CD14-positive monocyte (primary cell): ENCODE results near the gene ATXN1. TPM values are rescaled to one million over a fixed set of nuclear protein-coding genes. Genes with fewer than 3 reads are reported as not detected.
A peak's percentile ranks its signal among the peaks of the same experiment; 100 is the strongest.

Source experiments
- DNase-seq, 3 donors: peaks; one replicate each; pipeline ENCODE4 v3.0.0-alpha.2; 2011 to 2022
- H2AFZ ChIP-seq: 2 replicates; pipeline ENCODE4 v1.6.0; 2012; ENCODE audit warnings: mild to moderate bottlenecking, low read depth, low read length, inconsistent platforms; ENCODE audit not compliant: insufficient read depth, poor library complexity, severe bottlenecking
- H3K27ac ChIP-seq, 2 donors: 1 replicate in 1 of 2; 2 replicates in 1 of 2; pipeline ENCODE4 v1.5.1; 2012 to 2013; ENCODE audit warnings: low read length in 2 of 2, control low read depth in 1 of 2, inconsistent platforms in 1 of 2, low read depth in 1 of 2, mild to moderate bottlenecking in 1 of 2
- H3K27me3 ChIP-seq, 2 donors: one replicate each; pipeline versions ENCODE4 v1.6.0 to v1.6.1; 2011 to 2013; ENCODE audit warnings: low read length in 2 of 2; ENCODE audit not compliant: control insufficient read depth in 2 of 2, insufficient read depth in 2 of 2
- H3K36me3 ChIP-seq, 2 donors: replicated peaks in 1 of 2; 1 replicate in 1 of 2; 2 replicates in 1 of 2; pipeline versions ENCODE4 v1.5.1 to v1.6.1; 2012 to 2013; ENCODE audit warnings: low read length in 2 of 2, control low read depth in 1 of 2, inconsistent platforms in 1 of 2, mild to moderate bottlenecking in 1 of 2; ENCODE audit not compliant: insufficient read depth in 2 of 2, control insufficient read depth in 1 of 2
- H3K4me1 ChIP-seq, 2 donors: 1 replicate in 1 of 2; 2 replicates in 1 of 2; pipeline versions ENCODE4 v1.5.1 to v1.6.1; 2012 to 2013; ENCODE audit warnings: low read length in 2 of 2, control low read depth in 1 of 2, inconsistent platforms in 1 of 2, mild to moderate bottlenecking in 1 of 2, moderate library complexity in 1 of 2; ENCODE audit not compliant: insufficient read depth in 2 of 2, control insufficient read depth in 1 of 2
- H3K4me2 ChIP-seq: replicated peaks from 2 replicates; pipeline ENCODE3; 2012; ENCODE audit warnings: low read length, moderate library complexity, mild to moderate bottlenecking; ENCODE audit not compliant: poor library complexity, severe bottlenecking; ENCODE audit errors: extremely low read depth
- H3K4me3 ChIP-seq, 3 experiments: fragments of 200-600 bp in 1 of 3; sonication (generic) in 1 of 3; replicated peaks in 1 of 3; 1 replicate in 2 of 3; 2 replicates in 1 of 3; pipeline ENCODE4 v1.5.1; 2011 to 2013; ENCODE audit warnings: low read length in 3 of 3, mild to moderate bottlenecking in 3 of 3, control low read depth in 2 of 3, low read depth in 2 of 3, inconsistent platforms in 1 of 3, moderate library complexity in 1 of 3
- H3K79me2 ChIP-seq: 2 replicates; pipeline ENCODE4 v1.6.0; 2012; ENCODE audit warnings: mild to moderate bottlenecking, control low read depth, inconsistent platforms, low read length, moderate library complexity; ENCODE audit not compliant: insufficient read depth
- H3K9ac ChIP-seq: 2 replicates; pipeline ENCODE4 v1.6.0; 2017; ENCODE audit warnings: low read length, mild to moderate bottlenecking; ENCODE audit not compliant: insufficient read depth, poor library complexity, severe bottlenecking
- H3K9me3 ChIP-seq, 2 donors: replicated peaks in 1 of 2; 1 replicate in 1 of 2; 2 replicates in 1 of 2; pipeline versions ENCODE4 v1.5.1 to v1.6.1; 2012 to 2013; ENCODE audit warnings: low read length in 2 of 2, control low read depth in 1 of 2; ENCODE audit not compliant: control insufficient read depth in 1 of 2, insufficient read depth in 1 of 2
- H4K20me1 ChIP-seq: 2 replicates; pipeline ENCODE4 v1.6.0; 2012; ENCODE audit warnings: mild to moderate bottlenecking, low read length, control low read depth, moderate library complexity; ENCODE audit not compliant: insufficient read depth
- H3K27ac Mint-ChIP-seq, 7 donors: one replicate each; pipeline ENCODE4 v1.8.0; 2020; ENCODE audit warnings: mild to moderate bottlenecking in 7 of 7, mixed read lengths in 7 of 7, moderate library complexity in 6 of 7, inconsistent platforms in 2 of 7
- H3K27me3 Mint-ChIP-seq, 3 donors: one replicate each; pipeline ENCODE4 v1.8.0; 2021 to 2022; ENCODE audit warnings: low read depth in 3 of 3, mild to moderate bottlenecking in 3 of 3, mixed read lengths in 3 of 3, moderate library complexity in 3 of 3, inconsistent platforms in 1 of 3
- H3K36me3 Mint-ChIP-seq, 2 donors: one replicate each; pipeline ENCODE4 v1.8.0; 2020; ENCODE audit warnings: mixed read lengths in 2 of 2, inconsistent platforms in 1 of 2, mild to moderate bottlenecking in 1 of 2
- H3K4me1 Mint-ChIP-seq: one replicate; pipeline ENCODE4 v1.8.0; 2020; ENCODE audit warnings: mild to moderate bottlenecking, mixed read lengths
- H3K4me3 Mint-ChIP-seq, 2 donors: one replicate each; pipeline ENCODE4 v1.8.0; 2020; ENCODE audit warnings: mild to moderate bottlenecking in 2 of 2, mixed read lengths in 2 of 2, moderate library complexity in 1 of 2
- H3K9me3 Mint-ChIP-seq, 7 donors: one replicate each; pipeline ENCODE4 v1.8.0; 2020 to 2022; ENCODE audit warnings: mixed read lengths in 7 of 7, mild to moderate bottlenecking in 6 of 7, moderate library complexity in 6 of 7, inconsistent platforms in 2 of 7
- CTCF ChIP-seq: fragments of 200-600 bp; IDR thresholded peaks from one replicate; pipeline ENCODE4 v1.8.0; 2022; ENCODE audit warnings: antibody characterized with exemption, mild to moderate bottlenecking
- WGBS: methylation state at CpG from one replicate; pipeline ENCODE4 v1.1.5; 2013; ENCODE audit warnings: missing lambda C conversion rate; ENCODE audit not compliant: insufficient coverage; 5-methylcytosine and 5-hydroxymethylcytosine counted together
- intact Hi-C, 2 donors: fragments of 100-400 bp; cut with micrococcal nuclease; formaldehyde crosslinking; loops; one replicate each; pipeline versions ENCODE4 v1.15.0 to v1.15.1; 2023
- polyA plus RNA-seq, 3 donors: library from polyadenylated mRNA; depleted of rRNA in 1 of 3; unstranded in 2 of 3; stranded (reverse) in 1 of 3; fragments of 300-500 nt in 2 of 3; fragments of >200 nt in 1 of 3; fragmentation: Illumina TruSeq in 2 of 3; gene quantifications; 1 replicate in 2 of 3; 2 replicates in 1 of 3; pipeline ENCODE4 v1.2.3, GENCODE V29; 2012 to 2021

The ATXN1 gene
- polyA plus RNA-seq, 3 donors: 8.8 to 19.1 (median 10.9) TPM

GRCh38 chr6:16753341-16753740 lies 7.9 kb downstream of the ATXN1 start:
- no peak overlapping the region for H3K4me3 ChIP-seq
- no peaks in the 10 kb centered on the region for H3K27me3 ChIP-seq
- 94% methylated on average over 3 of the region's 4 CpGs for WGBS
- peaks cover 0 to 8% of the 10 kb centered on the region in 2 donors for H3K36me3 ChIP-seq
- no peaks in the 10 kb centered on the region for H3K27me3 Mint-ChIP-seq
- H3K4me3 Mint-ChIP-seq: no peak overlapping the region
- no peaks in the 10 kb centered on the region for H3K9me3 Mint-ChIP-seq
- H3K27ac Mint-ChIP-seq: peak overlapping the region; percentile 72 to 94 (median 89)
- no peaks in the 10 kb centered on the region for H3K9me3 ChIP-seq
- peak overlapping the region; percentile 52 for H3K4me2 ChIP-seq
- peaks cover 34 to 48% of the 10 kb centered on the region in 2 donors for H3K36me3 Mint-ChIP-seq
- H3K4me1 Mint-ChIP-seq: peaks cover 78% of the 10 kb centered on the region
- H4K20me1 ChIP-seq: peaks cover 51% of the 10 kb centered on the region
- peaks cover 88% of the 10 kb centered on the region for H3K79me2 ChIP-seq
- H3K27ac ChIP-seq: peak overlapping the region; percentile 29 to 81
- H3K9ac ChIP-seq: no peak overlapping the region
- intact Hi-C loops: loop anchor here in 1 of 2 donors (2.0 kb wide), 1 partner anchor 25 kb away; no protein-coding TSS in a partner anchor
- H2AFZ ChIP-seq: no peak overlapping the region
- peaks cover 48 to 84% of the 10 kb centered on the region in 2 donors for H3K4me1 ChIP-seq
- DNase-seq: no peak
- TF ChIP-seq CTCF: no peak

GRCh38 chr6:16752206-16752866 lies 8.9 kb downstream of the ATXN1 start:
- no peaks in the 10 kb centered on the region for H3K9me3 ChIP-seq
- H3K36me3 ChIP-seq: peaks cover 6 to 18% of the 10 kb centered on the region in 2 donors
- DNase-seq: peak; percentile 90 to 96 (median 95)
- peaks cover 55% of the 10 kb centered on the region for H4K20me1 ChIP-seq
- Mint-ChIP-seq H3K27me3 (no peaks in the 10 kb centered on the region), H3K9me3 (no peaks in the 10 kb centered on the region), H3K4me1 (peaks cover 72% of the 10 kb centered on the region), H3K27ac (peak overlapping the region; percentile 86 to 94 (median 93)), H3K36me3 (peaks cover 33 to 49% of the 10 kb centered on the region in 2 donors), H3K4me3 (peak overlapping the region in 1 of 2 donors; percentile 51)
- H3K79me2 ChIP-seq: peaks cover 89% of the 10 kb centered on the region
- peak overlapping the region; percentile 52 for H3K4me2 ChIP-seq
- peak overlapping the region; percentile 67 to 81 for H3K27ac ChIP-seq
- H3K4me1 ChIP-seq: peaks cover 39 to 74% of the 10 kb centered on the region in 2 donors
- H3K9ac ChIP-seq: no peak overlapping the region
- H3K27me3 ChIP-seq: no peaks in the 10 kb centered on the region
- 95% methylated on average over 2 of the region's 4 CpGs for WGBS
- H3K4me3 ChIP-seq: peak overlapping the region in 1 of 3 experiments; percentile 13
- H2AFZ ChIP-seq: no peak overlapping the region
- TF ChIP-seq CTCF: no peak
- intact Hi-C loops: loop anchor here in 1 of 2 donors (2.0 kb wide), 1 partner anchor 24 kb away; no protein-coding TSS in a partner anchor
